Measurements from ENCODE around the gene PPFIBP2. TPM values are rescaled to one million over a fixed set of nuclear protein-coding genes. Genes with fewer than 3 reads are reported as not detected.

PPFIBP2 gene
- total and polyA plus RNA-seq, 4 donors = 7.7 to 51.3 (median 18.6) TPM

DNA sequence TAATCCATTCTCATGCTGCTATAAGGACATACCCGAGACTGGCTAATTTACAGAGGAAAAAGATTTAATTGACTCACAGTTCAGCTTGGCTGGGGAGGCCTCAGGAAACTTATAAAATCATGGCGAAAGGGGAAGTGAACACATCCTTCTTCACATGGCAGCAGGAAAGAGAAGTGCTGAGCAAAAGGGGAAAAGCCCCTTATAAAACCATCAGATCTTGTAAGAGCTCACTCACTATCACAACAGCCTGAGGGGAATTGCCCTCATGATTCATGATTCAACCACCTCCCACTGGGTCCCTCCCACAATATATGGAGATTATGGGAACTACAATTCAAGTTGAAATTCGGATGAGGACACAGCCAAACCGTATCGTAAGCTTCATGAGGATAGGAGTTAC lies 163.3 kb downstream of the PPFIBP2 start:
- H3K9me3 ChIP-seq (ENCODE audit: control insufficient read depth in 4 of 4, insufficient read depth in 3 of 4, low read length in 3 of 4) = no peaks in the 10 kb centered on the region
- H3K27ac ChIP-seq (ENCODE audit: low read depth in 1 of 2, low read length in 1 of 2) = no peak overlapping the region
- peaks cover 0 to 9% (median 4%) of the 10 kb centered on the region in 3 donors for H3K27me3 ChIP-seq (ENCODE audit: control insufficient read depth in 3 of 3, insufficient read depth in 3 of 3, low read length in 2 of 3)
- WGBS, 2 donors = 59 to 61% methylated on average over 5 of the region's 5 CpGs
- TF ChIP-seq, protein P1, sequence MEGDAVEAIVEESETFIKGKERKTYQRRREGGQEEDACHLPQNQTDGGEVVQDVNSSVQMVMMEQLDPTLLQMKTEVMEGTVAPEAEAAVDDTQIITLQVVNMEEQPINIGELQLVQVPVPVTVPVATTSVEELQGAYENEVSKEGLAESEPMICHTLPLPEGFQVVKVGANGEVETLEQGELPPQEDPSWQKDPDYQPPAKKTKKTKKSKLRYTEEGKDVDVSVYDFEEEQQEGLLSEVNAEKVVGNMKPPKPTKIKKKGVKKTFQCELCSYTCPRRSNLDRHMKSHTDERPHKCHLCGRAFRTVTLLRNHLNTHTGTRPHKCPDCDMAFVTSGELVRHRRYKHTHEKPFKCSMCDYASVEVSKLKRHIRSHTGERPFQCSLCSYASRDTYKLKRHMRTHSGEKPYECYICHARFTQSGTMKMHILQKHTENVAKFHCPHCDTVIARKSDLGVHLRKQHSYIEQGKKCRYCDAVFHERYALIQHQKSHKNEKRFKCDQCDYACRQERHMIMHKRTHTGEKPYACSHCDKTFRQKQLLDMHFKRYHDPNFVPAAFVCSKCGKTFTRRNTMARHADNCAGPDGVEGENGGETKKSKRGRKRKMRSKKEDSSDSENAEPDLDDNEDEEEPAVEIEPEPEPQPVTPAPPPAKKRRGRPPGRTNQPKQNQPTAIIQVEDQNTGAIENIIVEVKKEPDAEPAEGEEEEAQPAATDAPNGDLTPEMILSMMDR (IDR thresholded peaks at IDR 0.05; ENCODE audit: control extremely low read depth, extremely low read depth) = no peak
- H3K4me1 ChIP-seq (ENCODE audit: control insufficient read depth in 5 of 5, insufficient read depth in 5 of 5, low read length in 5 of 5) = peaks cover 0 to 9% (median 7%) of the 10 kb centered on the region in 5 donors
- no peak overlapping the region for H3K4me3 ChIP-seq
- no peak overlapping the region for H3K9ac ChIP-seq (ENCODE audit: insufficient read depth in 1 of 2, low read length in 2 of 2)
- no peak for DNase-seq
- no peaks in the 10 kb centered on the region for H3K36me3 ChIP-seq (ENCODE audit: control insufficient read depth in 4 of 4, insufficient read depth in 4 of 4, low read length in 4 of 4)
- no peak for ATAC-seq (ENCODE audit: insufficient read depth, low FRiP score)

DNA sequence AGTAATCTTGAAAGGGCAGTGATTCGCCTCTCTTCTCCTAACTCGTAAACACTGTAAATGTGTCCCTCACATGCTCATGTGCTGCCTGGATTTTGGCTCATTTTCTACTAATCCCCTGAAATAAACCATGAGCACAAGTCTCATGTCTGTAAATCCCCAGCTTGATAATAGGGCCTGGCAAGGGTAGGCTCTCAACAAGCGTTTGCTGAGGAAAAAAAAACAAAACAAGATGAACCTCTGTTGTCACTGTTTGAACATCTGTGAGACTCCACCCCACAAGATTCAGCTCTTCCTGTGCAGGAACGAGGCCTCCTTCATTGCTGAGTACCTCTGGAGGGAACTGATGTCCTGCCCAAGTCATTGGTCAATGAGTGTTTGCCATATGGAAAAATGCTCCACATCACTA lies 164.0 kb downstream of the PPFIBP2 start:
- no peaks in the 10 kb centered on the region for H3K9me3 ChIP-seq (ENCODE audit: control insufficient read depth in 4 of 4, insufficient read depth in 3 of 4, low read length in 3 of 4)
- WGBS, 2 donors = 51 to 59% methylated on average over 4 of the region's 4 CpGs
- no peak overlapping the region for H3K27ac ChIP-seq (ENCODE audit: low read depth in 1 of 2, low read length in 1 of 2)
- H3K4me3 ChIP-seq = no peak overlapping the region
- ATAC-seq (ENCODE audit: insufficient read depth, low FRiP score) = no peak
- peaks cover 0 to 9% (median 4%) of the 10 kb centered on the region in 3 donors for H3K27me3 ChIP-seq (ENCODE audit: control insufficient read depth in 3 of 3, insufficient read depth in 3 of 3, low read length in 2 of 3)
- TF ChIP-seq, protein P1 (IDR thresholded peaks at IDR 0.05; ENCODE audit: control extremely low read depth, extremely low read depth) = no peak
- peak; percentile 31 to 77 (median 73) for DNase-seq
- peaks cover 0 to 8% (median 5%) of the 10 kb centered on the region in 5 donors for H3K4me1 ChIP-seq (ENCODE audit: control insufficient read depth in 5 of 5, insufficient read depth in 5 of 5, low read length in 5 of 5)
- H3K9ac ChIP-seq (ENCODE audit: insufficient read depth in 1 of 2, low read length in 2 of 2) = no peak overlapping the region
- no peaks in the 10 kb centered on the region for H3K36me3 ChIP-seq (ENCODE audit: control insufficient read depth in 4 of 4, insufficient read depth in 4 of 4, low read length in 4 of 4)

DNA sequence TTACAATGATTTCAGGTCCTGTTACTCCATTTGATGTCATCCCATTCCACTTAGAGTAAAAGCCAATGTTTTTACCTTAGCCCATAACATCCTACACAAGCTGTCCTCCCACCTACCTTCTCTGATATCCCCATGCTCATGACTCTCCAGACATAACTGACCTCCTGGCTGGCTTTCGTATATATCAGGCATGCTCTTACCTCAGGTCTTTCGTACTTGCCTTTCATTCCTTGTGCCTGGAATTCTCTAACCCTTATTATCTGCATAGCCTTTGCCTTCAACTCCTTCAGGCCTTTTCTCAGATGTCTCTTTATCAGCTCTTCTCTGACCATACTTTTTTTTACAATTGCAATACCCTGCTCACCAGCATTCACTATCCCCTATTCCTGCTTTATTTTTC lies 169.8 kb downstream of the PPFIBP2 start:
- no peak overlapping the region for H3K4me3 ChIP-seq
- H3K36me3 ChIP-seq (ENCODE audit: control insufficient read depth in 4 of 4, insufficient read depth in 4 of 4, low read length in 4 of 4) = no peaks in the 10 kb centered on the region
- 85 to 91% methylated on average over 2 of the region's 2 CpGs for WGBS, 2 donors
- H3K9ac ChIP-seq (ENCODE audit: insufficient read depth in 1 of 2, low read length in 2 of 2) = no peak overlapping the region
- no peak for ATAC-seq (ENCODE audit: insufficient read depth, low FRiP score)
- H3K27me3 ChIP-seq (ENCODE audit: control insufficient read depth in 3 of 3, insufficient read depth in 3 of 3, low read length in 2 of 3) = no peaks in the 10 kb centered on the region
- H3K27ac ChIP-seq (ENCODE audit: low read depth in 1 of 2, low read length in 1 of 2) = no peak overlapping the region
- DNase-seq = no peak
- H3K4me1 ChIP-seq (ENCODE audit: control insufficient read depth in 5 of 5, insufficient read depth in 5 of 5, low read length in 5 of 5) = no peaks in the 10 kb centered on the region
- H3K9me3 ChIP-seq (ENCODE audit: control insufficient read depth in 4 of 4, insufficient read depth in 3 of 4, low read length in 3 of 4) = no peaks in the 10 kb centered on the region
- TF ChIP-seq, protein P1 (IDR thresholded peaks at IDR 0.05; ENCODE audit: control extremely low read depth, extremely low read depth) = no peak

DNA sequence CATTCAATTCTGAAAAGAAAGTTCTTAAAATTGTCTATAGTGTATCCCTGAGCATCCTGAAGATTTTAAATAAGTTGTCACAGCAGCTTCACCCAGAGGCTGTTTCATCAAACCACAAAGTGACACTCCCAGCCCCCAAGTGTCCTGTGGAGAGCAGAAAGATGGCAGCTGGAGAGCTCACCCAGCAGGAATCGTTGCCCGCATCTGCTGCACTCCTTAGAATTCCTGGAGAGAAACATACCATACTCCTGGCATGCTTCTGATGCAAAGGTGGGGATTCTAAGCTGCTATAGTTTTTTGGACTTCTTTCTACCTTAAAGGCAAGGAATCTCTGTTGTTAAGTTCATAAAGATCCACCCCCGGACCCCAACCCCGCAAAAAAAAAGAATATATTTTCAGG lies 173.0 kb downstream of the PPFIBP2 start:
- TF ChIP-seq, protein P1 (IDR thresholded peaks at IDR 0.05; ENCODE audit: control extremely low read depth, extremely low read depth) = no peak
- DNase-seq = no peak

More for the DNA sequence above, 173.0 kb downstream of the PPFIBP2 start:
- Histone ChIP-seq H3K36me3 (ENCODE audit: control insufficient read depth in 4 of 4, insufficient read depth in 4 of 4, low read length in 4 of 4) (no peaks in the 10 kb centered on the region), H3K9ac (ENCODE audit: insufficient read depth in 1 of 2, low read length in 2 of 2) (no peak overlapping the region), H3K4me3 (no peak overlapping the region), H3K4me1 (ENCODE audit: control insufficient read depth in 5 of 5, insufficient read depth in 5 of 5, low read length in 5 of 5) (no peaks in the 10 kb centered on the region), H3K27ac (ENCODE audit: low read depth in 1 of 2, low read length in 1 of 2) (no peak overlapping the region), H3K27me3 (ENCODE audit: control insufficient read depth in 3 of 3, insufficient read depth in 3 of 3, low read length in 2 of 3) (no peaks in the 10 kb centered on the region), H3K9me3 (ENCODE audit: control insufficient read depth in 4 of 4, insufficient read depth in 3 of 4, low read length in 3 of 4) (no peaks in the 10 kb centered on the region)
- ATAC-seq (ENCODE audit: insufficient read depth, low FRiP score) = no peak
- 89 to 94% methylated on average over 4 of the region's 4 CpGs for WGBS, 2 donors

All from lung (tissue), 12 donors.